Measurements from ENCODE around the gene MARK4. TPM values are rescaled to one million over a fixed set of nuclear protein-coding genes. Genes with fewer than 3 reads are reported as not detected.

MARK4 gene
- total RNA-seq, 2 donors from 2014 or later, result 18.2 to 24.1 TPM

- H3K36me3 ChIP-seq, result peaks cover 8% of the 10 kb centered on the region
- TF ChIP-seq, protein P1, sequence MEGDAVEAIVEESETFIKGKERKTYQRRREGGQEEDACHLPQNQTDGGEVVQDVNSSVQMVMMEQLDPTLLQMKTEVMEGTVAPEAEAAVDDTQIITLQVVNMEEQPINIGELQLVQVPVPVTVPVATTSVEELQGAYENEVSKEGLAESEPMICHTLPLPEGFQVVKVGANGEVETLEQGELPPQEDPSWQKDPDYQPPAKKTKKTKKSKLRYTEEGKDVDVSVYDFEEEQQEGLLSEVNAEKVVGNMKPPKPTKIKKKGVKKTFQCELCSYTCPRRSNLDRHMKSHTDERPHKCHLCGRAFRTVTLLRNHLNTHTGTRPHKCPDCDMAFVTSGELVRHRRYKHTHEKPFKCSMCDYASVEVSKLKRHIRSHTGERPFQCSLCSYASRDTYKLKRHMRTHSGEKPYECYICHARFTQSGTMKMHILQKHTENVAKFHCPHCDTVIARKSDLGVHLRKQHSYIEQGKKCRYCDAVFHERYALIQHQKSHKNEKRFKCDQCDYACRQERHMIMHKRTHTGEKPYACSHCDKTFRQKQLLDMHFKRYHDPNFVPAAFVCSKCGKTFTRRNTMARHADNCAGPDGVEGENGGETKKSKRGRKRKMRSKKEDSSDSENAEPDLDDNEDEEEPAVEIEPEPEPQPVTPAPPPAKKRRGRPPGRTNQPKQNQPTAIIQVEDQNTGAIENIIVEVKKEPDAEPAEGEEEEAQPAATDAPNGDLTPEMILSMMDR (IDR thresholded peaks at IDR 0.05), result no peak
- DNase-seq (ENCODE audit: low spot score), result no peak
- H3K4me3 ChIP-seq, result no peak overlapping the region
- H3K27ac ChIP-seq, result no peak overlapping the region
- H3K9me3 ChIP-seq, result no peaks in the 10 kb centered on the region
- peaks cover 0 to 9% of the 10 kb centered on the region in 2 donors for H3K4me1 ChIP-seq
- no peaks in the 10 kb centered on the region for H3K27me3 ChIP-seq
These were observed 45.3 kb downstream of the MARK4 start for GRCh38 chr19:45296355-45296754.

GRCh38 chr19:45297674-45298073, 46.6 kb downstream of the MARK4 start:
- H3K36me3 ChIP-seq, result peaks cover 8% of the 10 kb centered on the region
- no peaks in the 10 kb centered on the region for H3K9me3 ChIP-seq
- no peaks in the 10 kb centered on the region for H3K27me3 ChIP-seq
- H3K4me1 ChIP-seq, result peaks cover 0 to 9% of the 10 kb centered on the region in 2 donors
- DNase-seq (ENCODE audit: low spot score), result no peak
- TF ChIP-seq, protein P1 (IDR thresholded peaks at IDR 0.05), result no peak
- no peak overlapping the region for H3K4me3 ChIP-seq
- H3K27ac ChIP-seq, result no peak overlapping the region

GRCh38 chr19:45298264-45298663, 47.2 kb downstream of the MARK4 start:
- TF ChIP-seq, protein P1 (IDR thresholded peaks at IDR 0.05), result no peak
- DNase-seq (ENCODE audit: low spot score), result no peak
- H3K27me3 ChIP-seq, result no peaks in the 10 kb centered on the region
- H3K9me3 ChIP-seq, result no peaks in the 10 kb centered on the region
- no peak overlapping the region for H3K27ac ChIP-seq
- H3K4me3 ChIP-seq, result no peak overlapping the region
- H3K36me3 ChIP-seq, result peaks cover 8% of the 10 kb centered on the region
- H3K4me1 ChIP-seq, result peaks cover 0 to 9% of the 10 kb centered on the region in 2 donors

- Histone ChIP-seq H3K27me3 (no peaks in the 10 kb centered on the region), H3K4me1 (peaks cover 0 to 1% of the 10 kb centered on the region in 2 donors), H3K4me3 (no peak overlapping the region), H3K9me3 (no peaks in the 10 kb centered on the region), H3K27ac (no peak overlapping the region), H3K36me3 (peaks cover 8% of the 10 kb centered on the region)
- TF ChIP-seq, protein P1 (IDR thresholded peaks at IDR 0.05), result no peak
- DNase-seq (ENCODE audit: low spot score), result no peak
These were observed 48.6 kb downstream of the MARK4 start for GRCh38 chr19:45299719-45300118.

DNA sequence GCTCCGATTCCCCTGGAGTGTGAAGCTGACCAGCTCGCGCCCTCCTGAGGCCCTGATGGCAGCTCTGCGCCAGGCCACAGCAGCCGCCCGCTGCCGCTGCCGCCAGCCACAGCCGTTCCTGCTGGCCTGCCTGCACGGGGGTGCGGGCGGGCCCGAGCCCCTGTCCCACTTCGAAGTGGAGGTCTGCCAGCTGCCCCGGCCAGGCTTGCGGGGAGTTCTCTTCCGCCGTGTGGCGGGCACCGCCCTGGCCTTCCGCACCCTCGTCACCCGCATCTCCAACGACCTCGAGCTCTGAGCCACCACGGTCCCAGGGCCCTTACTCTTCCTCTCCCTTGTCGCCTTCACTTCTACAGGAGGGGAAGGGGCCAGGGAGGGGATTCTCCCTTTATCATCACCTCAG, 51.3 kb downstream of the MARK4 start:
- peaks cover 21% of the 10 kb centered on the region for H3K36me3 ChIP-seq
- H3K27ac ChIP-seq, result no peak overlapping the region

More for the DNA sequence above, 51.3 kb downstream of the MARK4 start:
- no peaks in the 10 kb centered on the region for H3K4me1 ChIP-seq
- TF ChIP-seq, protein P1 (IDR thresholded peaks at IDR 0.05), result no peak
- DNase-seq (ENCODE audit: low spot score), result no peak
- H3K9me3 ChIP-seq, result no peaks in the 10 kb centered on the region
- no peaks in the 10 kb centered on the region for H3K27me3 ChIP-seq
- no peak overlapping the region for H3K4me3 ChIP-seq

All from right atrium auricular region (tissue), 2 donors.